Measurements from ENCODE around the gene GJA3. TPM values are rescaled to one million over a fixed set of nuclear protein-coding genes. Genes with fewer than 3 reads are reported as not detected.

Gene GJA3
- total and polyA plus RNA-seq, 2 donors (not counting 1 experiment from before 2014, with no cell fraction given) = 0.33 to 0.44 TPM

DNA sequence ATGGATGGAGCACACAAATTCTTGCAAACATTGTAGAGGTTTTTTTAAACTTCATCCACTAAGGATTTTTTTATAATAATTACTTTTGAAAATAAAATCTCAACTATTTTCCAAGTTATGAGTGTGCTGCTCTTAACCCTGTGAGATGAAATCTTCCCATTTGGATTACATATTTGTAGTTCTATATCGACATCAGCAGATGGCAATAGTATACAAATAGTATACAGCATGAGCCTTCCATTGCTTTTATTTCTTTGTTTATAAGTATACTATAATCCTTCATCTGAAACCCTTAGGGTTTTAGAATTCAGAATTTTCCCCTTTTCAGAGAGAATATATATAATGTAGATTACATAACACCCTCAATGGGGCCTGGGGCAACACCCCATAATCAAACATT is 70.5 kb downstream of the GJA3 start:
- peak in 1 of 2 donors; percentile 29 for DNase-seq (ENCODE audit: low read depth in 2 of 2)
- no peak for TF ChIP-seq CTCF (conservative IDR thresholded peaks at IDR 0.05 in 1 of 2, IDR thresholded peaks at IDR 0.05 in 1 of 2; ENCODE audit: low read depth in 1 of 2, low read length in 2 of 2)
- TF ChIP-seq EZH2 (IDR thresholded peaks at IDR 0.05; ENCODE audit: low read length, missing control alignments) = no peak
- H3K79me2 ChIP-seq (ENCODE audit: control insufficient read depth, insufficient read depth, low read length) = no peaks in the 10 kb centered on the region
- H3K27ac ChIP-seq (ENCODE audit: insufficient read depth, low read length) = no peak overlapping the region
- H3K4me3 ChIP-seq (replicated peaks in 1 of 4; ENCODE audit: control extremely low read depth in 1 of 4, insufficient read depth in 1 of 4, low read depth in 3 of 4, low read length in 4 of 4) = no peak overlapping the region
- no peak overlapping the region for H3K4me2 ChIP-seq (ENCODE audit: extremely low read depth, insufficient read depth, low read length)
- H2AFZ ChIP-seq (ENCODE audit: low read length) = no peak overlapping the region
- H4K20me1 ChIP-seq (ENCODE audit: control insufficient read depth, extremely low read depth, insufficient read depth, low read length) = no peaks in the 10 kb centered on the region
- H3K36me3 ChIP-seq (ENCODE audit: control insufficient read depth, insufficient read depth, low read length) = no peaks in the 10 kb centered on the region
- H3K9me3 ChIP-seq (ENCODE audit: control insufficient read depth, insufficient read depth, low read depth, low read length) = no peaks in the 10 kb centered on the region
- no peaks in the 10 kb centered on the region for H3K27me3 ChIP-seq (ENCODE audit: control insufficient read depth, insufficient read depth, low read length)
- no peaks in the 10 kb centered on the region for H3K4me1 ChIP-seq (ENCODE audit: control insufficient read depth, extremely low read depth, insufficient read depth, low read length)
- H3K9ac ChIP-seq (ENCODE audit: insufficient read depth, low read length) = no peak overlapping the region

Other genes starting within 250 kb of the GJA3 start
- gene ZMYM2, start 202.3 kb downstream of the GJA3 start, total RNA-seq = 51.1 and 63.4 TPM in 2 replicates
- gene ZMYM2, start 202.3 kb downstream of the GJA3 start, polyA plus RNA-seq = 21.5 and 37.3 TPM in 2 replicates
- under 0.01 TPM in 1 of 2 replicates, not detected in the other for gene GJB2, start 31.9 kb upstream of the GJA3 start, total RNA-seq
- gene GJB2, start 31.9 kb upstream of the GJA3 start, polyA plus RNA-seq = 0.09 and 0.27 TPM in 2 replicates
- gene GJB6, start 71.3 kb upstream of the GJA3 start, total RNA-seq = not detected in 2 replicates
- not detected in 2 replicates for gene GJB6, start 71.3 kb upstream of the GJA3 start, polyA plus RNA-seq